Activated CD8-positive, alpha-beta memory T cell treated with anti-CD3 and anti-CD28 coated beads, Interleukin-2, amount 50 U/mL, for 24 hours (primary cell): ENCODE results near the gene CPXM2.

Source experiments
- DNase-seq: peaks from one replicate; pipeline ENCODE4 v3.0.0-alpha.2; 2020; ENCODE audit errors: extremely low read depth

Gene CPXM2

DNA sequence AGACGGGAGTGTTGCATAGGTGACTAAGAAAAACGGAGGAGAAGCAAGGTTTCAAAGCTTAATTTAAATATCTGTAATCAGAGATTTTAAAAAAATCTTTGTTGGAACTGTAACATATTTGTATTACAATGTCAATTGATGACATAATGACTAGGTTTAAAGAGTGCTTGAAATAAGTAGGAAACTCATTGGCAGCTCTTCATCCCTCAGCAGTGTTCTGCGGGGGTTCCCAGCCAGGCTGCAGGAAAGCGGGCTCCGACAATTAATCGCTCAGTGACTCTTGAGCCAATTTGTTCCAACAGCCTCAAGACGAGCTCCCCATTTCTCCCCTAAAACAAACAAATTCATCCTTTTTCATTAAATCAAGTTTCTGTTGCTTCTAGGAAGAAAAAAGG, 22.6 kb downstream of the CPXM2 start:
- no peak for DNase-seq

DNA sequence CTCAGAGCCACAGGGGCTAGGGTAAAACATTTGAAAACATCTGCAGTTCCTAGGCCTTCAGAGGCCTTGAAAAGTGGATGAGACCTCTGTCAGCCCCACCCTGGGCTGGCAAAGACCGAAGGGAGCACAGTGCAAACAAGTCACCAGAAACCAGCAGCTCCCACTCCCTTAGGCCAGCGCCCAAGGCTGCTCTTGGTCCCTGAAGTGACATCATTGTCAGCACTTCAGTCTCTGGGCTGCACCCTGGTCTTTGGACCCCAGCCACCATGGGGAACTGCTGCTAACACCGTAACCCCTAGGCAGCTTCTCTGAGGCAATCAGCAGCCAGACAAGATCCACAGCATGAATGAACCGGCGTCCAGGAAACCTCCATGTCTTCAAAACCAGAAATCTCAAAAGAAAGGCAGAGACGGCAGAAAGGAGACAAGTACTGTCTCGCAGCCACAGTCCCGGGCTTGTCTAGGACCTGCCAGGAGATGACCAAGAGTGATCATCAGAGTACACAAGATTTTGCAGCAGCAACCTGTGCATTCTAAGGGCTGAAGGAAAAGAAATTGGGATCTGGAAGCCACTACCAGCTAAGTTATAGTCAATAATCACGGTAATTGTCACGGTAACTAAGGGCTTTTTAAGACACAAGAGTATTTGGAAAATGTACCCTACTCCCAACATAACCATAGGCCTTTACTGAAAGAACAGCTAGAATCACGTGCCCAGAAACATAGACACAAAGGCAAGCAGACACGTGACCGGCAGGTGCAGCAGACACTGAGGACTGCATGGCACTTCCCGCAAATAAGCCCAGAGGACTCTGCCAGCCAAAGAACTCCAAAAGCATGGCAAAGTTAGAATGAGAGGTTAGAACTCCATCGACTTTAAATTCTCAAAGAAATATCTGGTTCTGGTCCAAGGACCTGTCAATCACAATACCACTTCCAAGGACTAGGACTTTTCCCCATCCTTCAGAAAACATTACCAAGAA, 23.3 kb downstream of the CPXM2 start:
- DNase-seq = no peak

DNA sequence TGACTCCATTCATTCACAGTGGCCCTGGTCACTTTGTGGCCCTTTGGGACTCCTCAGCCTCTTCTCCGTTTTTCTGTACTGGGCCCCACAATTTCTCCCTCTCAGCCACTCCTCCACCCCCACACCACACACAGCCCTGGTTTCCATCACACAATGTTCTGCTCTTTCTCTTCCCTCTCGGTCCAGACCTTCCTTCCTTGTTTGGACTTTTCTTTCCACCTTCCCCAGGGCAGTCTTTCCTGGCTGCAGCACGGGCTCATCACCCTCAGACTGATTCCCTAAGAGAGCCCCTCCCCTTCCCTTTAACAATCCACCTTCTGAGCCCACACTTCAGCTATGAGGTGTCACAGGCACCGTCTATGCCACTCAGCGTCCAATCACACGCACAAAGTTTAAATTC, 25.7 kb downstream of the CPXM2 start:
- DNase-seq = no peak

DNA sequence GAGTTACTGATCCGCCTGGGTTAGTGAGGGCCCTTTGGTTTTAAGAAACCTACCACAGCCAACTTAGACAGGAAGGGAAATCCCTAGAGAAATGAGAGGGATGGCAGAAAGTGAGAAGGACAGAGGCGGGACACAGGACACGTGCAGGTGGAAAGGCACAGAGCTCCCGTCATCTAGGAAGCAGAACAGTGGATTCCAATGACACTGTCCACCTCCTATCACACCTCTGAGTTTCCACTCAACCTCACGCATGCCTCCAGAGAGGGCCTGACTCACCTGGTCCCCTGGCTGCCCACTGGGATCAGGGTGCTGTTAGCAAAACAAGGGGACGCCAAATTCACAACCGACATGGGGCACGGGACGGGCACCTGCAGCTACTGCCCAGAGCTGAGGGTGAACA, 26.3 kb downstream of the CPXM2 start:
- no peak for DNase-seq

DNA sequence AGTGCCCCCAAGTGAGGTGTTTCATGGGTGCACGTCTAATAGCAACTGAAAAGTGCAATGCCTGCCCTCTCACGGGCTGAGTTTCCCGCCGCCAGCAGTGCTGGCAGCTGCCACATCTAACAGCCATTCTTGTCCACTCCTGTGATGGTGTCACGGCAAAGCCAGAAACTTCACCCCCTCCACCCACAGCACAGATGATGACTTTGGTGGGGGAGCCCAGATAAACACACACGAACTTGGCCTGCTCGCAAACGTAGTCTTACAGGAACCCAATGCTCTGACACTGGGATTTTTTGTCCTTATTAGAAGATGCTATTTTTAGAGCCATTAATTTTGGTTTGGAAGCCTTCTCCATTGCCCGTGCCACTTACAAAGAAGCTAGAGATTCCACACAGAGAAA, 26.7 kb downstream of the CPXM2 start:
- no peak for DNase-seq

DNA sequence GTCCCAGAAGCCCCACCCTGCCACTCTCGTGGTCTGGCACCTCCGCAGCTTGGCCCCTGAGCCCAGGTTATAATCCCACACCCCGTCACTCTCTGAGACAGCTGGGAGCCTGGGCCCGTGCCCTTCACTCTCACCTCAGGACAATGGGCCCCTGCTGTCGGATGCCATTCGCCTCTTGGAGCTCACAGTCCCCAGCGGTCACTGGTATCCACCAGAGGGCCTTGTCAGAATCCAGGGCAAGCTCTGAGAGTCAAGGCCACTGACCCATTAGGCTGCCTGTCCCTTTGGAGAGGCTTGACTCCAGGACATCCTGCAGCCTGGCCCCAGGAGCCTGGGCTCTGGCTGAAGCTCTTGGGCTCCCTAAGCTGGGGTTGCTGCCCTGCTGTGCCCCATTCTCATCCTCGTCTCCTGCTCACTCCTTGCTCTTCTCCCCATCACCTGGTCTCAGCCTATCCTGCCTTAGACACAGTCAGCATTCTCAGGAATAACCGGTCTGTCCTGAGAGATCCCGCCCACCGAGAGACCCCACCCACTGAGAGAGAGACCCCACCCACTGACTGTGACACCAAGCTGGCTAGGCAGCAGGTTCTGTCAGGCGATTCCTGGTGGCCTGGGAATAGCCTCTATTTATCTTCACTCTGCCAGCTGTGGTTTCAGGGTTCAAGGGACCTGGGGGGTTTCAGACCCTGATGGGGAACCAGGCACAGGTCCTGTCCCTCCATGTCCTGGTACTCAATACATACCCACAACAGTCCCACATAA, 27.7 kb downstream of the CPXM2 start:
- no peak for DNase-seq

DNA sequence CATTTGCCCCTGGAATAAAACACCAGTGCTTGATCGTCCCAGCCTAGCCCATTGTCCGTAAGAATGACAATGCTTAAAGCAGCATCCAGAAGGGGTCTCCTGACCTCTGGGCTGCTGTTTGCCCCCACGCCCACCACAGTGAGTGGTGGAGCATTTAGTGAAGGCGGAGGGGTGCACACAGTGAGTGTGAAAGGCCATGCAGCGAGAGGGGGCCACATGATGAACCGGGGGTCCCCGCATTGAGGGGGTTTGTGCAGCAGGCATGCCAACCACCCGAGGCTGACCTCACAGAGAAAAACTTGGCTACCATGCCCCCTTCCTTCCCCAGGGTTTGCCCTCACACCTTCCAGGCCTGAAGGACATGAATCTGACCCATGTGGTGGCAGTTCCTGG, 28.4 kb downstream of the CPXM2 start:
- no peak for DNase-seq

DNA sequence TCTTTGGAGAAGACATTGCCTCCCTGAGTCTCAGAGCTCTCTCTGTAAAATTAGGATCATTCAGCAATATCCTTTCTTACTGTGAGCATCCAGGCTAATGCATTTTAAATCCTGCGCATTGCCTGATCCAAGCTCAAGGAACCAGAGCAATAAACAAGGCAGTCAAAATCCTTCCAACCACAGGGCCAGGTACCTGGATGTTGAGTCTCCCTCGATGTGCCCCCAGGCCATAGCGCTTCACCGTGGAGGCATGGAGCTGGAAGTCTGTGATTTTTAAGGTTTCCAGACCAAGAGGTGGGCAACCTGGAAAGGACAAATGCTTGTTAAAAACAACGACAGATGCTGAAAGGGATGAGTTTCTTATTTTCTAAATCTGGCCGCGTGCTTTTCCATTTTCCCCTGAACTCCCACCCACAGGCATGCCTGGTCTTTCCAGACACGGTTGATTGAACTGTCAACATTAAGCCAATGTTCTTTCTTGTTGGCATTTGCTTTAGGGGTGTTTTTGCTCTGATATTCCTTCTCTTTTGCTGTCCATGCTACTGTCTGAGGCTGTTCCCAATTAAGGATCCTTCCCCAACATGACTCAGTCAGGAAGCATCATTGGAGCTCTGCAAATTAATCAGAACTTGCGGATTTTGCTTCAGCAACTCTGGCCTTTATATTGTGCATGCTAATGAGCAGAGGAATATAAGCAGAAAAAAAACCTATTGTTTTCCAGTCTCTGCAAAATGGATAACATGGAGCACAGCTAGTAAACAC, 29.0 kb downstream of the CPXM2 start:
- DNase-seq = no peak

DNA sequence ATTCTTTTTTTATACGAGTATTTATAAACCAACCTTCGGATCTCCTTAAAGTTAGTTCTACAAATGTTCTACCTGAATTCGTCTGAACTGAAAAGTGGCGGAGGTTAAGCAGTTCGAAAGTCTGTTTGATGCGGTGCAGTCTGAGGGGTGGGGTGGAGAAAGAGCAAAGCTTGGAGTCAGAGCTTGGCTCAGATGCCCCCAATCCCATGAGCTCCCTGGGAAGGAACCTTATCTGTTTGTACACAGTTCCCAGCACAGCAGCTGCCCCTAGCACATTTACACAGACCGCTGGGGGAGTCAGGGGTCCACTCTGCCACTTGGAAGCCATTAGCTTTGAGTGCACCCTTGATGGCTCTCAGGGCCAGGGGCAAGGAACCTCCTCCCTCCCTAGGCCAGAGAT, 30.8 kb downstream of the CPXM2 start:
- no peak for DNase-seq

DNA sequence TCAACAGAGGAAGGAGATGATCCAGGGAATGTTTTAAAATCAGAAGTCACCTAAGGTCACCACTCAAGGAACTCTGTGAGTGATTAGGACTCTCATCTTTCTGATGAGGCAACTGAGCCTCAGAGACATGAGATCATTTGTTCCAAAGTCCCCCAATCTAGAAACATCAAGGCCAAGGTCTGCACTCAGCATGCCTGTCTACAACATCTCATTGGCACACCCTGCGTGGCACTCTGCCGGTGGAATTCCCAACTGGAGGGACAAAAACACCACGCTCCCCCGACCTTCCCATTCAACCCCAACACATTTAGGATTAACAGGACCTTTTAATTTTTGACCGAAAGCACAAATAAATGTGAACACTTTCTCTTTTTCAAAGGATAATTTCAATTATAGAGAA, 31.4 kb downstream of the CPXM2 start:
- DNase-seq = no peak

DNA sequence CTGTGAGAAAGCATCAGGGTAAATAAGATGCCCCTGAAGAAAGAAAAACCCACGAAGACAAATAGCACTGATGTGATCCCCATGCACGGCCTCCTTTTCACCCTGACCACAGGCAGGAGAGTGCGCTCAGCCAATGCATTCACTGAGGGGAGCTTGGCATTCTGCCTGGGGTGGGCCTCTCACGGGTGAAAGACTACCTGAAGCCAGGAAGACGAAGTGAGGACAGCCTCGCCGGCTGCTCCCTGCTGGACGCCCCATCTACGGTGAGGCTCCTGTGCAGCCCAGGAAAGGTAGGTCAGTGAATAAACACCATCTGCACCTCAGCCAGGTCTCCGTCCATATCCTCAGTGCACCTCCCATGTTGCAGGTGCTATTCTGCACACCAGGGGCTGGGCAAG, 32.0 kb downstream of the CPXM2 start:
- no peak for DNase-seq

DNA sequence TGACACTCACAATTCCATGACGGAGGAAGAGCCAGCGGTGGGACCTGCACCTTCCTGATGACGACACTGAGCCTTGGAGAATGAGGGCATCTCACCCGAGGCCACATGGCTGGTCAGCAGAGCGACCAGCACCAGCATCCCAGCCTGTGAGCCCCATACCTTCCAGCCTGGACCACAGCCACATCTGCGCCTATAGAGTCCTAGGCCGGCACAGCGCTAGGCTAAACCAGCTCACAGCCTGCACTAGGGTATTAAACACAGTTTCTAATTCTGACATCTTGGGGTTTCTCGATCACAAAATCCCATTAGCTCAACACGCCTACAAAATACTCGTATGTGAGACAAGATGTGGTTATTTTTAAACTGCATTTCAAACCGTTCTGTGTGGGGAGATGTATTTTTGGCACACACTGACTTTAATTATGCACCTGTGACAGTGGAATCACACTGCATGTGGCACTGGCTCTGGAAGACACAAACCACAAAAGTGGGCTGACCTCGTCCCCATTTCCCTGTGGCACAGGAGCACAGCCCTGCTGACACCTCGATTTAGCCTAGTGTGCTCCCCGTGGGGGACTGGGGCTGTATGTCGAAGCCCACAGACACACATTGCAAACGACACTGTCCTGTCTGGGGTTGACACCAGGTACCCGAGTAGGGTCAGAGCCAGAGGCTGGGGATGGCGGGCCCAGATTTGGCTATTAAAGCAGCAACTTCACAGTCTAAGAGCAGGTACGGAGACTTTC, 32.5 kb downstream of the CPXM2 start:
- no peak for DNase-seq

DNA sequence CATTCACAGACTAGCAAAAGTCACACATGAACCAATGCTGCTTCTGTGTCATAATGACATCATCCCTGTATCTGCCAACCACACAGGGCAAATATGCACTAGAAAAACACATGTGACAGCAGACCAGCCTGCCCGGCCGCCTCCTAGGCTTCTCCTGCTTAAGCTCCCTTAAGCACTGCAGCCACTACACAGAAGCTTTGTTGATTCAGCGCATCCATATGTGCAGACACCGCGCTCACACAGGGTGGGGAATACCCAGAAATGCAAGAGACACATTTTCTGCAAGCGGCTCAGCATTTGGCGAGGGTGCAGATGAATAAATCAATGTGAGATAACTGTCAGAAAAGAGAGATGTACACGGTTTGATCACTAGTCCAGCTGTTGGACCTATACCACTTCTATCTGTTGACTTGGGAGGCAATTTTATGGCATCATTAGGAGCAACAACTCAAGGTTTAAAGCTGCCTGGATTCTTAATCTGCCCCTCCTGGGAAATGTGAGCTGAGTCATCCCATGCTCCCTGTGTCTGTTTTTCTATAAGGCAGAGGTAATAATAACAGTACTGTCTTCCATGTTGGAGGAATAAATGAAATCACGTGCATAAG, 33.4 kb downstream of the CPXM2 start:
- DNase-seq = no peak

DNA sequence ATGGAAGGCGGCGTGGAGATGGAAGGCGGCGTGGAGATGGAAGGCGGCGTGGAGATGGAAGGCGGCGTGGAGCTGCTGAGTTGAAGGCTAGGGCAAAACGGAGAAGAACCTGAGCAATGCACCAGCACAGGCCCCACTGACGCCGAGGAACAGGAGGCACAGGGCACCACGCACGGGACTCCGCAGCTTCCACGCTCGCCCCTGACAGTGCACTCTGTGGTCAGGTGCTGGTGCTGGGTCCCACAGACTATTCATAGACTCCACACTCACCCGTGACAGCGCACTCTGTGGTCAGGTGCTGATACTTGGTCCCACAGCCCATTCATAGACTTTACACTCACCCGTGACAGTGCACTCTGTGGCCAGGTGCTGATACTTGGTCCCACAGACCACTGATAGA, 34.0 kb downstream of the CPXM2 start:
- no peak for DNase-seq

DNA sequence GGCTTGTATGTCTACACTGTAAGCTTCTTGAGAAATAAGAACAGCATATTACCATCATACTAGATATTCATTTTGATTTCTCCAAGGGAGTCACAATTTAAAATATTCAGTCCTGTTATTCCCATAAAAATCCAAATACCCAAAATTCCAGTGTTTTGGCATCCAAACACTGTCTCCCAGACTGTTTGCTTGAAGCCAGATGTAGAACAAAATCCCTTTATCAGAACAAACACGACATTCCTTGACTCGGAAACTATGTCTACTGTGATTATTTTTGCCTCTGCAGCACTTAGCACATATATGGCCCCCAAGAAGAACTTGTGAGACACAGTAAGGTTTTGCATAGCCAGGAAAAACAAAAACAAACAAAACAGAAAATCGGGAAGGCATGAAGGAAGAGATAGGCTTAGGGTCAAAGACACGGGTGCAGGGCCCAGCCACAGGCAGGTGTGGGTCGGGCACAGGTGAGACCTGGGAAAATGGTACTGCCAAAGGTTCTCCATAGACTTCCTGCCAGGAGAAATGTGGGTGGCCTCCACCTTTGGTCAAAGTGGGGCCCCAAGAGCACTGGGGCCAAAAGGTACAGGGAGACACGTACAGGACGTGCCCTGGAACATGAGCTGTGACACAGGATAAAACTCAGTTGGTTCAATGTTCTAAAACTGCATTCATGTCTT, 36.5 kb downstream of the CPXM2 start:
- DNase-seq = no peak

DNA sequence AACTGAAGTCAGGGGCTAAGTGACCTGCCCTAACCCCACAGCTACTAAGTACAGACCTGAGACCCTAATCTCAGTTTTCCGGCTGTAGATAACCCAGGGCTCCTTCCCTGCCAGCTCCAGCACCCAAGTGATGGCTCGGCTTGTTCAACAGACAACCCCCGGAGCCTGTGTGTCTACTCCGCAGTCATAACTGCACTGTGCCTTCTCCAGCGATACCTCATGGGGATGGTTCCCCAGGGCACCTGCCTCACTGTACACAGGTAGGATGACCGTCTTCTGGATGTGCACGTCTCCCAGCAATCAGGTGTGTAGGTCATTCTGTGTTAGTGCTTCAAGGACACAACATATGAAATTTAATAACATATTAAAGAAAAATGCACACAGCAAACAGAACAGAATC, 37.1 kb downstream of the CPXM2 start:
- DNase-seq = no peak

DNA sequence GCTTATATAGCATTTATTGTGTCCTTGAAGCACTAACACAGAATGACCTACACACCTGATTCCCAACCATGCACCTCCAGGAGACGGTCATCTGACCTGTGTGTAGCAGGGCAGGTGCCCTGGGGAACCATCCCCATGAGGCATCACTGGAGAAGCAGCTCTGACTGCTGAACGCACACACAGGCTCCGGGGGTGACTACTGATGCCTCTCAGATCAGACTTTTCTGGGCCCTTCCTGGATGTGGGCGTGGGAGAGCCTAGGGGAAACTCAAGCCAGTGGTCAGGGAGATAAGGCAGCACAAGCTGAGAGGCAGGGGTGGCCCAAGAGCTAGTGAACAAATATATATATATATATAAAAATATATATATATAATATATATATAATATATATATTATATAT, 37.6 kb downstream of the CPXM2 start:
- DNase-seq = no peak

DNA sequence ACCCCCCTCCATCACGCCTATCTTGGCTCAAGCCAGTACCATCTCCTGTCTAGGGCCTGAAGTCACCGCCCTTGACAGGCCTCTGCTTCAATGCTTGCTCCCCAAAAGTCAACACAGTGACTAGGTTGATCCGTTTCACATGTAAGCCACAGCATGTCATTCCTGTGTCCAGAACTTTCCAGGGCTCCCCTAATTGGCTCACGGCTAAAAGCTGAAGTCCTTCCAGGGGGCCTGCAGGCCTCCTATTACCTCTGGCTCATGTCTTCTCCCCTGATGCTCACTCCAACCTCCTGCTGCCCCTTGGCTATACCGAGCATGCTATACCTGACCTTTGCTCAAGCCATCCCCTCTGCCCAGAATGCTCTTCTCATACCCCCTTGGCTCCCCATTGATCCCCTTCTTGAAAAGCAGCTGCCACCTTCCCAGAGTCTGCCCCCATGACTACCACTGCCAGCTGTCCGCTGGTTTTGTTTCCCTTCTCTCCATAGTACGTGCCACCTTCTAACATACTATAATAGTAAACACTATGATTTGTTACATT, 39.1 kb downstream of the CPXM2 start:
- DNase-seq = no peak

DNA sequence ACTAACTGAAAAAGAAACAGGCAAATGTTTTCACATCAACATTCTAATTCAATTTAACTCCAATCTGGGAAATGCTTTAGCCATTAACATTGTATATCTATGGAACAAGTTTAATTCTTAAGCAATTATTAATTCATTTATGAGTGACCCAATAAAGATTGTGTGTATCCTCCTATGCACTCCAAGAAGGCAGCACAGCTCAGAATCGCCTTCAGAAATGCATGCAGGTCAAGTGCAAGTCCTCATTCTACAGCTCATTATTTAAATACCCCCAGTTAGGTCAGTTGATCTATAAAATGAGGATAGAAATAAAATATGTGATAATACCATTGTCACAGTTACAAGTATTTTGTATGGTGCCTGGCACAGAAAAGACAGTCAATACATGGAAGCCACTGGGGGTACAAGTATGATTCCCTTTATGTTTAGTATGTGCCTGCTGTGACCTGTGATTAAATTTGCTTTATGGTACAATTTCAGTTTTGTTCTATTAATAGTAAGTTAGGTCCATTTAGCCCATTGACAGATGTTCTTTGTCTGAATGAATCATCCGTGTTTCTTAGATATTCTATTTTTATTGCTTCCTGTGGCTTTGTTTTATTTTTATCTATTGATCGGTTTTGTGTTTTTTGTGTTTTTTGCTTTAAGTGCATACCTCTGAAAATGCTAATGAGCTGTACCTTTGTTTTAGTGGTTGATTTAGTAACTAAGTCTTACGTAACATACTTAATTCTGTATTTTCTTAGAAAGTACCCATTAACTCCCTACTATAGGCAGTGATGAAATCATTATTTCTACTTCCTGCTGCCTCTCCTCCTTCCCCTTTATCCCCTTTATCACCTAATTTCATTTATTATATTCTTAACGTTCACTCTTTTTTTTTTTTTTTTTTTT, 42.8 kb downstream of the CPXM2 start:
- no peak for DNase-seq
